ENCODE measurements around the gene CCDC85C.

DNA sequence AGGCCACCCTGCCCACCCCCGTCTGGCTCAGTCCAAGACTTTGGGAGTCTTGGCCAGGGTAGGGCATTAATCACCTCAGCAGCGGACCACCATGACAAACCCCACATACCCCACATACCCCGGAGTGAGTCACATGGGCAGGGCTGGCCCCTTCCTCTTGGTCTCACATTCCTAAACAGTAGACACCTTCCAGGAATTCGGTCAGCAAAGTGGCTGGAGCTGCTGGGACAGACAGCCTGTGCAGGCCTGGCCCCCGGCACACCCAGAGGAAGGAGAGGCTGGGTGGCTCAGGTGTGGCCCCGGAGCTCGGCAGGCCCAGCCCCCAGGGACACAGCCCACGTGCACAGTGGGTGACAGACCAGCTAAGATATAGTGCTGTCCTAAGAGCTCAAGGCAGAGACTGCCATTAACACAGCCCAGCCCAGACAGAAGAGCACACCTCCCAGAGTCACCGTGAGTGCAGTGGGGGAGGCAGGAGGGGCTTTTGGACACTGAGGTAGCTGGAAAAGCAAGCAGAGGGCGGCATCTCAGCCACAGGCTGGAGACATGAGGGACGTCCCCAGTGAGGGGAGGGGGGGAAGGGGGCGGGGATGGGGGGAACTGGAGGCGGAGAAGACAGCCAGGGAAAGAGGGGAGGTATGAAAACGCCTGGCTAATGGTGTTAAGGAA lies 24.0 kb downstream of the CCDC85C start:
- TF ChIP-seq, protein P1, sequence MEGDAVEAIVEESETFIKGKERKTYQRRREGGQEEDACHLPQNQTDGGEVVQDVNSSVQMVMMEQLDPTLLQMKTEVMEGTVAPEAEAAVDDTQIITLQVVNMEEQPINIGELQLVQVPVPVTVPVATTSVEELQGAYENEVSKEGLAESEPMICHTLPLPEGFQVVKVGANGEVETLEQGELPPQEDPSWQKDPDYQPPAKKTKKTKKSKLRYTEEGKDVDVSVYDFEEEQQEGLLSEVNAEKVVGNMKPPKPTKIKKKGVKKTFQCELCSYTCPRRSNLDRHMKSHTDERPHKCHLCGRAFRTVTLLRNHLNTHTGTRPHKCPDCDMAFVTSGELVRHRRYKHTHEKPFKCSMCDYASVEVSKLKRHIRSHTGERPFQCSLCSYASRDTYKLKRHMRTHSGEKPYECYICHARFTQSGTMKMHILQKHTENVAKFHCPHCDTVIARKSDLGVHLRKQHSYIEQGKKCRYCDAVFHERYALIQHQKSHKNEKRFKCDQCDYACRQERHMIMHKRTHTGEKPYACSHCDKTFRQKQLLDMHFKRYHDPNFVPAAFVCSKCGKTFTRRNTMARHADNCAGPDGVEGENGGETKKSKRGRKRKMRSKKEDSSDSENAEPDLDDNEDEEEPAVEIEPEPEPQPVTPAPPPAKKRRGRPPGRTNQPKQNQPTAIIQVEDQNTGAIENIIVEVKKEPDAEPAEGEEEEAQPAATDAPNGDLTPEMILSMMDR (conservative IDR thresholded peaks at IDR 0.05; ENCODE audit: low read depth in 2 of 2) = no peak
- no peak; the same call in 1 of the 2 replicates for TF ChIP-seq NANOG (IDR thresholded peaks at IDR 0.05; ENCODE audit: borderline replicate concordance)
- TF ChIP-seq EZH2 (IDR thresholded peaks at IDR 0.05; ENCODE audit: low read depth, unreplicated experiment) = no peak
- TF ChIP-seq ZNF114 (CRISPR knock-in tag; IDR thresholded peaks at IDR 0.05) = no peak
- no peak for TF ChIP-seq POLR2AphosphoS5 (IDR thresholded peaks at IDR 0.05; ENCODE audit: low read depth)
- no peak for TF ChIP-seq EZH2phosphoT487 (IDR thresholded peaks at IDR 0.05; ENCODE audit: unreplicated experiment)
- no peak for TF ChIP-seq ZNF331 (CRISPR knock-in tag; IDR thresholded peaks at IDR 0.05; ENCODE audit: low read depth)
- TF ChIP-seq, protein P2, sequence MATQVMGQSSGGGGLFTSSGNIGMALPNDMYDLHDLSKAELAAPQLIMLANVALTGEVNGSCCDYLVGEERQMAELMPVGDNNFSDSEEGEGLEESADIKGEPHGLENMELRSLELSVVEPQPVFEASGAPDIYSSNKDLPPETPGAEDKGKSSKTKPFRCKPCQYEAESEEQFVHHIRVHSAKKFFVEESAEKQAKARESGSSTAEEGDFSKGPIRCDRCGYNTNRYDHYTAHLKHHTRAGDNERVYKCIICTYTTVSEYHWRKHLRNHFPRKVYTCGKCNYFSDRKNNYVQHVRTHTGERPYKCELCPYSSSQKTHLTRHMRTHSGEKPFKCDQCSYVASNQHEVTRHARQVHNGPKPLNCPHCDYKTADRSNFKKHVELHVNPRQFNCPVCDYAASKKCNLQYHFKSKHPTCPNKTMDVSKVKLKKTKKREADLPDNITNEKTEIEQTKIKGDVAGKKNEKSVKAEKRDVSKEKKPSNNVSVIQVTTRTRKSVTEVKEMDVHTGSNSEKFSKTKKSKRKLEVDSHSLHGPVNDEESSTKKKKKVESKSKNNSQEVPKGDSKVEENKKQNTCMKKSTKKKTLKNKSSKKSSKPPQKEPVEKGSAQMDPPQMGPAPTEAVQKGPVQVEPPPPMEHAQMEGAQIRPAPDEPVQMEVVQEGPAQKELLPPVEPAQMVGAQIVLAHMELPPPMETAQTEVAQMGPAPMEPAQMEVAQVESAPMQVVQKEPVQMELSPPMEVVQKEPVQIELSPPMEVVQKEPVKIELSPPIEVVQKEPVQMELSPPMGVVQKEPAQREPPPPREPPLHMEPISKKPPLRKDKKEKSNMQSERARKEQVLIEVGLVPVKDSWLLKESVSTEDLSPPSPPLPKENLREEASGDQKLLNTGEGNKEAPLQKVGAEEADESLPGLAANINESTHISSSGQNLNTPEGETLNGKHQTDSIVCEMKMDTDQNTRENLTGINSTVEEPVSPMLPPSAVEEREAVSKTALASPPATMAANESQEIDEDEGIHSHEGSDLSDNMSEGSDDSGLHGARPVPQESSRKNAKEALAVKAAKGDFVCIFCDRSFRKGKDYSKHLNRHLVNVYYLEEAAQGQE (IDR thresholded peaks at IDR 0.05; ENCODE audit: unreplicated experiment) = no peak
- TF ChIP-seq, protein P3, sequence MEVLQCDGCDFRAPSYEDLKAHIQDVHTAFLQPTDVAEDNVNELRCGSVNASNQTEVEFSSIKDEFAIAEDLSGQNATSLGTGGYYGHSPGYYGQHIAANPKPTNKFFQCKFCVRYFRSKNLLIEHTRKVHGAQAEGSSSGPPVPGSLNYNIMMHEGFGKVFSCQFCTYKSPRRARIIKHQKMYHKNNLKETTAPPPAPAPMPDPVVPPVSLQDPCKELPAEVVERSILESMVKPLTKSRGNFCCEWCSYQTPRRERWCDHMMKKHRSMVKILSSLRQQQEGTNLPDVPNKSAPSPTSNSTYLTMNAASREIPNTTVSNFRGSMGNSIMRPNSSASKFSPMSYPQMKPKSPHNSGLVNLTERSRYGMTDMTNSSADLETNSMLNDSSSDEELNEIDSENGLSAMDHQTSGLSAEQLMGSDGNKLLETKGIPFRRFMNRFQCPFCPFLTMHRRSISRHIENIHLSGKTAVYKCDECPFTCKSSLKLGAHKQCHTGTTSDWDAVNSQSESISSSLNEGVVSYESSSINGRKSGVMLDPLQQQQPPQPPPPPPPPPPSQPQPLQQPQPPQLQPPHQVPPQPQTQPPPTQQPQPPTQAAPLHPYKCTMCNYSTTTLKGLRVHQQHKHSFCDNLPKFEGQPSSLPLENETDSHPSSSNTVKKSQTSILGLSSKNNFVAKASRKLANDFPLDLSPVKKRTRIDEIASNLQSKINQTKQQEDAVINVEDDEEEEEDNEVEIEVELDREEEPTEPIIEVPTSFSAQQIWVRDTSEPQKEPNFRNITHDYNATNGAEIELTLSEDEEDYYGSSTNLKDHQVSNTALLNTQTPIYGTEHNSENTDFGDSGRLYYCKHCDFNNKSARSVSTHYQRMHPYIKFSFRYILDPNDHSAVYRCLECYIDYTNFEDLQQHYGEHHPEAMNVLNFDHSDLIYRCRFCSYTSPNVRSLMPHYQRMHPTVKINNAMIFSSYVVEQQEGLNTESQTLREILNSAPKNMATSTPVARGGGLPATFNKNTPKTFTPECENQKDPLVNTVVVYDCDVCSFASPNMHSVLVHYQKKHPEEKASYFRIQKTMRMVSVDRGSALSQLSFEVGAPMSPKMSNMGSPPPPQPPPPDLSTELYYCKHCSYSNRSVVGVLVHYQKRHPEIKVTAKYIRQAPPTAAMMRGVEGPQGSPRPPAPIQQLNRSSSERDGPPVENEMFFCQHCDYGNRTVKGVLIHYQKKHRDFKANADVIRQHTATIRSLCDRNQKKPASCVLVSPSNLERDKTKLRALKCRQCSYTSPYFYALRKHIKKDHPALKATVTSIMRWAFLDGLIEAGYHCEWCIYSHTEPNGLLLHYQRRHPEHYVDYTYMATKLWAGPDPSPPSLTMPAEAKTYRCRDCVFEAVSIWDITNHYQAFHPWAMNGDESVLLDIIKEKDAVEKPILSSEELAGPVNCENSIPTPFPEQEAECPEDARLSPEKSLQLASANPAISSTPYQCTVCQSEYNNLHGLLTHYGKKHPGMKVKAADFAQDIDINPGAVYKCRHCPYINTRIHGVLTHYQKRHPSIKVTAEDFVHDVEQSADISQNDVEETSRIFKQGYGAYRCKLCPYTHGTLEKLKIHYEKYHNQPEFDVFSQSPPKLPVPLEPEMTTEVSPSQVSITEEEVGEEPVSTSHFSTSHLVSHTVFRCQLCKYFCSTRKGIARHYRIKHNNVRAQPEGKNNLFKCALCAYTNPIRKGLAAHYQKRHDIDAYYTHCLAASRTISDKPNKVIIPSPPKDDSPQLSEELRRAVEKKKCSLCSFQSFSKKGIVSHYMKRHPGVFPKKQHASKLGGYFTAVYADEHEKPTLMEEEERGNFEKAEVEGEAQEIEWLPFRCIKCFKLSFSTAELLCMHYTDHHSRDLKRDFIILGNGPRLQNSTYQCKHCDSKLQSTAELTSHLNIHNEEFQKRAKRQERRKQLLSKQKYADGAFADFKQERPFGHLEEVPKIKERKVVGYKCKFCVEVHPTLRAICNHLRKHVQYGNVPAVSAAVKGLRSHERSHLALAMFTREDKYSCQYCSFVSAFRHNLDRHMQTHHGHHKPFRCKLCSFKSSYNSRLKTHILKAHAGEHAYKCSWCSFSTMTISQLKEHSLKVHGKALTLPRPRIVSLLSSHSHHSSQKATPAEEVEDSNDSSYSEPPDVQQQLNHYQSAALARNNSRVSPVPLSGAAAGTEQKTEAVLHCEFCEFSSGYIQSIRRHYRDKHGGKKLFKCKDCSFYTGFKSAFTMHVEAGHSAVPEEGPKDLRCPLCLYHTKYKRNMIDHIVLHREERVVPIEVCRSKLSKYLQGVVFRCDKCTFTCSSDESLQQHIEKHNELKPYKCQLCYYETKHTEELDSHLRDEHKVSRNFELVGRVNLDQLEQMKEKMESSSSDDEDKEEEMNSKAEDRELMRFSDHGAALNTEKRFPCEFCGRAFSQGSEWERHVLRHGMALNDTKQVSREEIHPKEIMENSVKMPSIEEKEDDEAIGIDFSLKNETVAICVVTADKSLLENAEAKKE (CRISPR knock-in tag; IDR thresholded peaks at IDR 0.05) = no peak
- no peak for TF ChIP-seq CREB1 (CRISPR knock-in tag; IDR thresholded peaks at IDR 0.05; ENCODE audit: low read depth)
